Measurements from ENCODE around the gene CDH4. TPM values are rescaled to one million over a fixed set of nuclear protein-coding genes. Genes with fewer than 3 reads are reported as not detected.

Gene CDH4
- total and polyA plus RNA-seq, 2 donors (not counting 3 experiments of a cell fraction or from before 2014, with no cell fraction given): 0.17 to 0.51 TPM

- intact Hi-C loops (cut with micrococcal nuclease): no loop called here
- ChIA-PET POLR2A (no interaction called here), CTCF (no interaction called here)
- no peak for TF ChIP-seq POLR2A (IDR thresholded peaks at IDR 0.05; ENCODE audit: low read depth, low read length)
- no peak for TF ChIP-seq MYC (IDR thresholded peaks at IDR 0.05; ENCODE audit: low read depth, low read length)
- no peak for TF ChIP-seq POLR2AphosphoS5 (IDR thresholded peaks at IDR 0.05; ENCODE audit: insufficient read depth, low read depth, low read length)
- TF ChIP-seq MAX (IDR thresholded peaks at IDR 0.05; ENCODE audit: insufficient read depth, insufficient read length): no peak
- TF ChIP-seq JUN (IDR thresholded peaks at IDR 0.05; ENCODE audit: borderline replicate concordance, insufficient read depth, insufficient read length, low read depth): no peak
- no peak for TF ChIP-seq FOS (IDR thresholded peaks at IDR 0.05; ENCODE audit: borderline replicate concordance, insufficient read depth, low read length)
- Histone ChIP-seq H2AFZ (ENCODE audit: low read depth, low read length) (no peak overlapping the region), H3K79me2 (ENCODE audit: control insufficient read depth, insufficient read depth, low read length) (no peaks in the 10 kb centered on the region), H3K9ac (replicated peaks; ENCODE audit: extremely low read depth, insufficient read depth, low read length) (no peak overlapping the region), H3K9me1 (replicated peaks; ENCODE audit: control insufficient read depth, extremely low read depth, insufficient read depth, low read length) (no peaks in the 10 kb centered on the region), H3K4me1 (ENCODE audit: control insufficient read depth, extremely low read depth, insufficient read depth, low read length) (no peaks in the 10 kb centered on the region), H3K36me3 (ENCODE audit: control insufficient read depth in 2 of 2, extremely low read depth in 1 of 2, insufficient read depth in 2 of 2, low read length in 2 of 2) (no peaks in the 10 kb centered on the region), H3K4me2 (ENCODE audit: insufficient read depth, low read length) (no peak overlapping the region), H3K9me3 (replicated peaks; ENCODE audit: control insufficient read depth, insufficient read depth, low read length) (peaks cover 10% of the 10 kb centered on the region), H3K4me3 (replicated peaks in 1 of 3; ENCODE audit: insufficient read depth in 1 of 3, low read depth in 1 of 3, low read length in 3 of 3) (no peak overlapping the region), H3K27ac (ENCODE audit: insufficient read depth, low read depth, low read length) (no peak overlapping the region), H4K20me1 (replicated peaks; ENCODE audit: control insufficient read depth, extremely low read depth, insufficient read depth, low read length) (no peaks in the 10 kb centered on the region), H3K27me3 (ENCODE audit: control insufficient read depth in 2 of 2, insufficient read depth in 2 of 2, low read length in 2 of 2) (no peaks in the 10 kb centered on the region)
- FAIRE-seq (no peak), DNase-seq (ENCODE audit: low read depth, low spot score) (no peak)
- dilution Hi-C loops (cut with MboI; ENCODE audit: extremely low pct_ligation_motif_present, low sequenced_read_pairs): no loop called here
- no TSS peak for BruUV-seq (replicated peaks)
These were observed 102.4 kb downstream of the CDH4 start for GRCh38 chr20:61354501-61354900.

- ChIA-PET CTCF (no interaction called here), POLR2A (no interaction called here)
- dilution Hi-C loops (cut with MboI; ENCODE audit: extremely low pct_ligation_motif_present, low sequenced_read_pairs) (no loop called here), intact Hi-C loops (cut with micrococcal nuclease) (no loop called here)
- Histone ChIP-seq H3K9me1 (replicated peaks; ENCODE audit: control insufficient read depth, extremely low read depth, insufficient read depth, low read length) (no peaks in the 10 kb centered on the region), H3K27me3 (ENCODE audit: control insufficient read depth in 2 of 2, insufficient read depth in 2 of 2, low read length in 2 of 2) (no peaks in the 10 kb centered on the region), H3K27ac (ENCODE audit: insufficient read depth, low read depth, low read length) (no peak overlapping the region), H3K79me2 (ENCODE audit: control insufficient read depth, insufficient read depth, low read length) (no peaks in the 10 kb centered on the region), H2AFZ (ENCODE audit: low read depth, low read length) (no peak overlapping the region), H3K4me2 (ENCODE audit: insufficient read depth, low read length) (no peak overlapping the region), H3K36me3 (ENCODE audit: control insufficient read depth in 2 of 2, extremely low read depth in 1 of 2, insufficient read depth in 2 of 2, low read length in 2 of 2) (no peaks in the 10 kb centered on the region), H3K9me3 (replicated peaks; ENCODE audit: control insufficient read depth, insufficient read depth, low read length) (peaks cover 10% of the 10 kb centered on the region), H3K9ac (replicated peaks; ENCODE audit: extremely low read depth, insufficient read depth, low read length) (no peak overlapping the region), H3K4me3 (replicated peaks in 1 of 3; ENCODE audit: insufficient read depth in 1 of 3, low read depth in 1 of 3, low read length in 3 of 3) (no peak overlapping the region), H4K20me1 (replicated peaks; ENCODE audit: control insufficient read depth, extremely low read depth, insufficient read depth, low read length) (no peaks in the 10 kb centered on the region), H3K4me1 (ENCODE audit: control insufficient read depth, extremely low read depth, insufficient read depth, low read length) (no peaks in the 10 kb centered on the region)
- no peak for TF ChIP-seq MAX (IDR thresholded peaks at IDR 0.05; ENCODE audit: insufficient read depth, insufficient read length)
- no peak for TF ChIP-seq FOS (IDR thresholded peaks at IDR 0.05; ENCODE audit: borderline replicate concordance, insufficient read depth, low read length)
- no peak for TF ChIP-seq MYC (IDR thresholded peaks at IDR 0.05; ENCODE audit: low read depth, low read length)
- TF ChIP-seq JUN (IDR thresholded peaks at IDR 0.05; ENCODE audit: borderline replicate concordance, insufficient read depth, insufficient read length, low read depth): no peak
- TF ChIP-seq, protein P1, sequence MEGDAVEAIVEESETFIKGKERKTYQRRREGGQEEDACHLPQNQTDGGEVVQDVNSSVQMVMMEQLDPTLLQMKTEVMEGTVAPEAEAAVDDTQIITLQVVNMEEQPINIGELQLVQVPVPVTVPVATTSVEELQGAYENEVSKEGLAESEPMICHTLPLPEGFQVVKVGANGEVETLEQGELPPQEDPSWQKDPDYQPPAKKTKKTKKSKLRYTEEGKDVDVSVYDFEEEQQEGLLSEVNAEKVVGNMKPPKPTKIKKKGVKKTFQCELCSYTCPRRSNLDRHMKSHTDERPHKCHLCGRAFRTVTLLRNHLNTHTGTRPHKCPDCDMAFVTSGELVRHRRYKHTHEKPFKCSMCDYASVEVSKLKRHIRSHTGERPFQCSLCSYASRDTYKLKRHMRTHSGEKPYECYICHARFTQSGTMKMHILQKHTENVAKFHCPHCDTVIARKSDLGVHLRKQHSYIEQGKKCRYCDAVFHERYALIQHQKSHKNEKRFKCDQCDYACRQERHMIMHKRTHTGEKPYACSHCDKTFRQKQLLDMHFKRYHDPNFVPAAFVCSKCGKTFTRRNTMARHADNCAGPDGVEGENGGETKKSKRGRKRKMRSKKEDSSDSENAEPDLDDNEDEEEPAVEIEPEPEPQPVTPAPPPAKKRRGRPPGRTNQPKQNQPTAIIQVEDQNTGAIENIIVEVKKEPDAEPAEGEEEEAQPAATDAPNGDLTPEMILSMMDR (IDR thresholded peaks at IDR 0.05; ENCODE audit: extremely low read depth in 1 of 2, insufficient read depth in 1 of 2, low read depth in 1 of 2, low read length in 2 of 2): no peak
- TF ChIP-seq POLR2A (IDR thresholded peaks at IDR 0.05; ENCODE audit: low read depth, low read length): no peak
- no peak for TF ChIP-seq EZH2 (IDR thresholded peaks at IDR 0.05; ENCODE audit: borderline replicate concordance, low read depth, low read length, severe bottlenecking)
- no peak for TF ChIP-seq POLR2AphosphoS5 (IDR thresholded peaks at IDR 0.05; ENCODE audit: insufficient read depth, low read depth, low read length)
- no peak for TF ChIP-seq GATA2 (IDR thresholded peaks at IDR 0.05; ENCODE audit: insufficient read depth, insufficient read length, low read depth, low read length)
- BruUV-seq (replicated peaks): no TSS peak
- DNase-seq (ENCODE audit: low read depth, low spot score) (no peak), FAIRE-seq (no peak)
These were observed 102.9 kb downstream of the CDH4 start for GRCh38 chr20:61354901-61355495.

Data from endothelial cell of umbilical vein (primary cell).